Measurements from ENCODE around the gene IL17REL. TPM values are rescaled to one million over a fixed set of nuclear protein-coding genes. Genes with fewer than 3 reads are reported as not detected.

The IL17REL gene
- total RNA-seq, 1 experiment from 2014 or later: 0.24 TPM

DNA sequence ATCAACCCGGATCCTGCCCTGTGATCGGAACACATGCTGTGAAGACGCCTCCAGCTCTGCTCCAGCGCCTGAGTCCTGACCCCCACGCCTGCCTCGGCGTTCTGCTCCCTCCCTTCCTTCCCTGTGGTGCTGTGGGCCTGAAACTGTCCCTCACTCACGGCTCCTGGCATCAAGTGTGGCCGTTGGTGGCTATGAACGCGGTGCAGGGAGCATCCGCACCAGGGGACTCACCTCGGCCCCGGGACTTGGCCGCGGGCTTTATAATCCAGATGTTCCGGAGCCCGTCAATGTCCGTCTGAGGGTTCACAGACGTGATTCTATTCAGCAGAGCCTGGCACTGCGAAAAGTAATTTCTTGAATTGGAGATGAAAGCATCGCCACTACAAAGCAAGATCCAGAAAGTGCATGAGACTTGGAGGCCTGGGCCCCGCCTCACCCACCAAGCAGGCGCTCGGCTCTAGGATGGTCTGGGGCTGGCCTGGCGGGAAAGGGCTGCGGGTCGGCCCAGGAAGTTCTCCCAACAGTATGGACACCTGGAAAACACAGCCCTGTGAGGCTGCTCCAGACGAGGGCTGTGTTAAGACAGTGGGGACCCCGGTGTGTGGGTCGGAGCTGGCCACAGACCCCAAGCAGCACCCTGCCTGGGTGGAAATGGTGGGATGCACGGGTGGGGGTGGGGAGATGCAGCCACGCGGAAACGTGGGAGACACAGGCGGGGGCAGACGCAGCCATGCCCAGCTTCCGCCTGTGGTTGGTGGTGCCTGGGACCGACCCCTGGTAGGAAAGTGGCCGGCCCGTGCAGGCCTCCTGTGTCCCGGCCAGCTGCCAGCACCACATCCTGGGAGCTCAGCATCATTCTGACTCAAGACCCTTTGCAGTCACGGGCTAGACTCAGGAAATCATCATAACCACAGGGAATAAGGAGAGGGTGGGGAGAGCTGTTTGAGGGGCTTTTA is 21.8 kb upstream of the IL17REL start (continued):
- no peak for TF ChIP-seq TEAD1 (CRISPR knock-in tag; IDR thresholded peaks at IDR 0.05)

DNA sequence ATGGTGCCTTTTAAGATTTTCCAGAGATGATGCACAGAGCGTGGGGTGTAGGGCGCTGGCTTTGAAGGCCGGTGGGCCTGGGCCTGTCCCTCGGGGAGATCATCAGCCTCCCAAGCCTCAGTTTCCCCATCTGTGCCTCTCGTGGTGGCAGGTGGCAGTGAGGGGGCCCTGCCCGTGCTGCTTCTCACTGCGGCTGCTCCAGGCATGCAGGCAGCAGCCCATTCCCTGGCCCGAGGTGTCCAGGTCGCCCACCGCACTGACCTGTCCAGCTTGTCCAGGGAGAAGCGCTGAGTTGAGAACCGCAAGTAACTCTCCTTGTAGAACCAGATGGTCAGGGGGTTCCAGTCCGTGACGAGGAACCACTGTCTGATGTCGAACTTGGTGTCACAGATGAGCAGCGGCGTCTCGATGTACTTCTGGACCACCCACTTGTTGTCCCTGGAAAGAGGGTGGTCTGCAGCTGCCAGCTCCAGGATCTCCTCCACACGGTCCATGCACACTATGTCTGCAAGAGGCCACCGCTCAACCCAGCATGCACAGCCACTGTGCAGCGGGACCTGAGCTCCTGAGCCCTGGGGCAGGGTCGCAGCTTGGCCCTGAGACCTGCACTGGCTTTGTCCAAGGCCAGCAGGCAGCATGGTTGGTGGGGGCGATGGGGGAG is 20.5 kb upstream of the IL17REL start:
- CTCF ChIA-PET: no interaction called here
- H3K9me3 Mint-ChIP-seq: no peaks in the 10 kb centered on the region
- POLR2A ChIA-PET: no interaction called here
- peaks cover 13% of the 10 kb centered on the region for H3K27me3 Mint-ChIP-seq (ENCODE audit: low read depth)
- no peak for ATAC-seq
- no peak overlapping the region for H3K27ac Mint-ChIP-seq
- H3K36me3 Mint-ChIP-seq: no peaks in the 10 kb centered on the region
- no peak for DNase-seq (ENCODE audit: low spot score)
- no peak for TF ChIP-seq ERG (CRISPR knock-in tag; IDR thresholded peaks at IDR 0.05)
- TF ChIP-seq FOXK1 (CRISPR knock-in tag; IDR thresholded peaks at IDR 0.05): no peak
- TF ChIP-seq CBFB (CRISPR knock-in tag; IDR thresholded peaks at IDR 0.05; ENCODE audit: low read depth): no peak
- TF ChIP-seq TEAD4 (CRISPR knock-in tag; IDR thresholded peaks at IDR 0.05): no peak
- no peak for TF ChIP-seq GABPB1 (CRISPR knock-in tag; IDR thresholded peaks at IDR 0.05)
- TF ChIP-seq PRRX2 (CRISPR knock-in tag; IDR thresholded peaks at IDR 0.05): no peak
- TF ChIP-seq, protein P1, sequence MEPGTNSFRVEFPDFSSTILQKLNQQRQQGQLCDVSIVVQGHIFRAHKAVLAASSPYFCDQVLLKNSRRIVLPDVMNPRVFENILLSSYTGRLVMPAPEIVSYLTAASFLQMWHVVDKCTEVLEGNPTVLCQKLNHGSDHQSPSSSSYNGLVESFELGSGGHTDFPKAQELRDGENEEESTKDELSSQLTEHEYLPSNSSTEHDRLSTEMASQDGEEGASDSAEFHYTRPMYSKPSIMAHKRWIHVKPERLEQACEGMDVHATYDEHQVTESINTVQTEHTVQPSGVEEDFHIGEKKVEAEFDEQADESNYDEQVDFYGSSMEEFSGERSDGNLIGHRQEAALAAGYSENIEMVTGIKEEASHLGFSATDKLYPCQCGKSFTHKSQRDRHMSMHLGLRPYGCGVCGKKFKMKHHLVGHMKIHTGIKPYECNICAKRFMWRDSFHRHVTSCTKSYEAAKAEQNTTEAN (CRISPR knock-in tag; IDR thresholded peaks at IDR 0.05): no peak
- no peak for TF ChIP-seq ZNF232 (CRISPR knock-in tag; IDR thresholded peaks at IDR 0.05)
- TF ChIP-seq, protein P2, sequence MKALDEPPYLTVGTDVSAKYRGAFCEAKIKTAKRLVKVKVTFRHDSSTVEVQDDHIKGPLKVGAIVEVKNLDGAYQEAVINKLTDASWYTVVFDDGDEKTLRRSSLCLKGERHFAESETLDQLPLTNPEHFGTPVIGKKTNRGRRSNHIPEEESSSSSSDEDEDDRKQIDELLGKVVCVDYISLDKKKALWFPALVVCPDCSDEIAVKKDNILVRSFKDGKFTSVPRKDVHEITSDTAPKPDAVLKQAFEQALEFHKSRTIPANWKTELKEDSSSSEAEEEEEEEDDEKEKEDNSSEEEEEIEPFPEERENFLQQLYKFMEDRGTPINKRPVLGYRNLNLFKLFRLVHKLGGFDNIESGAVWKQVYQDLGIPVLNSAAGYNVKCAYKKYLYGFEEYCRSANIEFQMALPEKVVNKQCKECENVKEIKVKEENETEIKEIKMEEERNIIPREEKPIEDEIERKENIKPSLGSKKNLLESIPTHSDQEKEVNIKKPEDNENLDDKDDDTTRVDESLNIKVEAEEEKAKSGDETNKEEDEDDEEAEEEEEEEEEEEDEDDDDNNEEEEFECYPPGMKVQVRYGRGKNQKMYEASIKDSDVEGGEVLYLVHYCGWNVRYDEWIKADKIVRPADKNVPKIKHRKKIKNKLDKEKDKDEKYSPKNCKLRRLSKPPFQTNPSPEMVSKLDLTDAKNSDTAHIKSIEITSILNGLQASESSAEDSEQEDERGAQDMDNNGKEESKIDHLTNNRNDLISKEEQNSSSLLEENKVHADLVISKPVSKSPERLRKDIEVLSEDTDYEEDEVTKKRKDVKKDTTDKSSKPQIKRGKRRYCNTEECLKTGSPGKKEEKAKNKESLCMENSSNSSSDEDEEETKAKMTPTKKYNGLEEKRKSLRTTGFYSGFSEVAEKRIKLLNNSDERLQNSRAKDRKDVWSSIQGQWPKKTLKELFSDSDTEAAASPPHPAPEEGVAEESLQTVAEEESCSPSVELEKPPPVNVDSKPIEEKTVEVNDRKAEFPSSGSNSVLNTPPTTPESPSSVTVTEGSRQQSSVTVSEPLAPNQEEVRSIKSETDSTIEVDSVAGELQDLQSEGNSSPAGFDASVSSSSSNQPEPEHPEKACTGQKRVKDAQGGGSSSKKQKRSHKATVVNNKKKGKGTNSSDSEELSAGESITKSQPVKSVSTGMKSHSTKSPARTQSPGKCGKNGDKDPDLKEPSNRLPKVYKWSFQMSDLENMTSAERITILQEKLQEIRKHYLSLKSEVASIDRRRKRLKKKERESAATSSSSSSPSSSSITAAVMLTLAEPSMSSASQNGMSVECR (CRISPR knock-in tag; IDR thresholded peaks at IDR 0.05; ENCODE audit: borderline replicate concordance): no peak
- no peak for TF ChIP-seq CTCF (IDR thresholded peaks at IDR 0.05)
- no peaks in the 10 kb centered on the region for H3K4me1 Mint-ChIP-seq
- H3K4me3 Mint-ChIP-seq: no peak overlapping the region

- ATAC-seq (no peak), DNase-seq (ENCODE audit: low spot score) (no peak)
- Mint-ChIP-seq H3K9me3 (no peaks in the 10 kb centered on the region), H3K4me1 (no peaks in the 10 kb centered on the region), H3K4me3 (no peak overlapping the region), H3K27me3 (ENCODE audit: low read depth) (peaks cover 20% of the 10 kb centered on the region), H3K27ac (no peak overlapping the region), H3K36me3 (no peaks in the 10 kb centered on the region)
- CTCF ChIA-PET: interaction anchor here (0.8 to 3.2 kb wide), 4 partner anchors 27 to 110 kb away, joined by 3 to 75 read pairs (median 27); no protein-coding TSS in a partner anchor
- POLR2A ChIA-PET: no interaction called here
- no peak for TF ChIP-seq OVOL2 (CRISPR knock-in tag; IDR thresholded peaks at IDR 0.05; ENCODE audit: borderline replicate concordance)
- TF ChIP-seq, protein P3, sequence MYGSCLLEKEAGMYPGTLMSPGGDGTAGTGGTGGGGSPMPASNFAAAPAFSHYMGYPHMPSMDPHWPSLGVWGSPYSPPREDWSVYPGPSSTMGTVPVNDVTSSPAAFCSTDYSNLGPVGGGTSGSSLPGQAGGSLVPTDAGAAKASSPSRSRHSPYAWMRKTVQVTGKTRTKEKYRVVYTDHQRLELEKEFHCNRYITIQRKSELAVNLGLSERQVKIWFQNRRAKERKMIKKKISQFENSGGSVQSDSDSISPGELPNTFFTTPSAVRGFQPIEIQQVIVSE (CRISPR knock-in tag; IDR thresholded peaks at IDR 0.05; ENCODE audit: borderline replicate concordance): no peak
- TF ChIP-seq ATF2 (CRISPR knock-in tag; IDR thresholded peaks at IDR 0.05; ENCODE audit: borderline replicate concordance, low read depth): no peak
- no peak for TF ChIP-seq CREM (CRISPR knock-in tag; IDR thresholded peaks at IDR 0.05)
- TF ChIP-seq HMGXB4 (CRISPR knock-in tag; IDR thresholded peaks at IDR 0.05): no peak
These were observed 19.7 kb upstream of the IL17REL start for GRCh38 chr22:50032109-50032871.

Data from WTC11 (cell line).